Measurements from ENCODE around the gene FOXJ3. TPM values are rescaled to one million over a fixed set of nuclear protein-coding genes. Genes with fewer than 3 reads are reported as not detected.

FOXJ3 gene
- total and polyA plus RNA-seq, 2 of the 8 experiments (the other 6 are each of a cell fraction or from before 2014, with no cell fraction given): 48.6 to 51.9 TPM

- Histone ChIP-seq H3K36me3 (ENCODE audit: control insufficient read depth in 2 of 4, insufficient read depth in 4 of 4, low read length in 3 of 4) (peaks cover 0 to 24% (median 10%) of the 10 kb centered on the region in 4 experiments; a peak in 5 of 8 replicates), H3K23ac (ENCODE audit: insufficient read length) (no peak overlapping the region), H2AFZ (ENCODE audit: low read length) (no peak overlapping the region), H3K56ac (replicated peaks; ENCODE audit: insufficient read length, low read depth, low read length) (no peak overlapping the region), H4K91ac (replicated peaks; ENCODE audit: insufficient read length, low read length) (no peak overlapping the region), H2BK120ac (replicated peaks; ENCODE audit: low read depth, low read length) (no peak overlapping the region), H2AK5ac (ENCODE audit: low read depth, low read length) (no peak overlapping the region), H3K18ac (ENCODE audit: extremely low read depth, low read length) (no peak overlapping the region), H3K79me1 (ENCODE audit: low read depth, low read length) (0 out of 2 replicates have a peak, but pooled peaks cover under 1% of the 10 kb centered on the region), H3K4me3 (ENCODE audit: extremely low read depth in 1 of 4, insufficient read depth in 2 of 4, low read depth in 3 of 4, low read length in 4 of 4) (no peak overlapping the region), H3K9ac (replicated peaks in 1 of 4; ENCODE audit: extremely low read depth in 1 of 4, low read depth in 3 of 4, low read length in 3 of 4) (no peak overlapping the region), H2BK12ac (ENCODE audit: low read depth, low read length) (no peak overlapping the region), H4K8ac (ENCODE audit: extremely low read depth, insufficient read depth, low read length) (no peak overlapping the region), H3K14ac (ENCODE audit: insufficient read length) (no peak overlapping the region), H3K4me2 (ENCODE audit: insufficient read depth in 1 of 2, low read depth in 2 of 2, low read length in 2 of 2) (no peak overlapping the region), H3K4me1 (replicated peaks in 1 of 4; ENCODE audit: control insufficient read depth in 3 of 4, insufficient read depth in 4 of 4, low read length in 3 of 4) (no peaks in the 10 kb centered on the region), H2BK20ac (ENCODE audit: low read length) (no peak overlapping the region), H2BK5ac (ENCODE audit: low read depth, low read length) (no peak overlapping the region), H3K23me2 (ENCODE audit: low read depth, low read length) (no peaks in the 10 kb centered on the region; the same call in 1 of the 2 replicates), H3K79me2 (ENCODE audit: control insufficient read depth in 1 of 2, insufficient read depth in 2 of 2, low read length in 2 of 2) (no peaks in the 10 kb centered on the region), H3K4ac (replicated peaks; ENCODE audit: insufficient read length, low read depth, low read length) (no peak overlapping the region), H3K9me3 (ENCODE audit: insufficient read depth in 2 of 2, low read depth in 1 of 2, low read length in 1 of 2) (no peaks in the 10 kb centered on the region), H3K27ac (ENCODE audit: low read depth, low read length) (no peak overlapping the region), H3K27me3 (replicated peaks in 1 of 4; ENCODE audit: control insufficient read depth in 3 of 4, extremely low read depth in 1 of 4, insufficient read depth in 3 of 4, low read length in 3 of 4) (no peaks in the 10 kb centered on the region), H4K20me1 (replicated peaks in 1 of 2; ENCODE audit: control insufficient read depth in 1 of 2, insufficient read depth in 2 of 2, low read length in 2 of 2) (no peaks in the 10 kb centered on the region), H4K5ac (ENCODE audit: insufficient read length, low read depth, low read length) (no peak overlapping the region), H2BK15ac (ENCODE audit: low read length) (no peak overlapping the region)
- 95% methylated on average over 3 of the region's 3 CpGs; no CpG with 5 or more reads in 1 of the 2 experiments for WGBS, 2 experiments (ENCODE audit: extremely low coverage in 1 of 2, insufficient coverage in 1 of 2, insufficient read length in 1 of 2, insufficient replicate concordance in 2 of 2, low coverage in 1 of 2, low lambda C conversion rate in 2 of 2, missing lambda C conversion rate in 1 of 2)
- FAIRE-seq (no peak), DNase-seq (ENCODE audit: low read depth in 1 of 2, low spot score in 2 of 2) (no peak)
- CTCF ChIA-PET (ENCODE audit: partially characterized antibody): interaction anchor here (0.6 to 3.1 kb wide), 3 partner anchors 9 to 411 kb away, joined by 3 to 9 read pairs (median 3); no protein-coding TSS in a partner anchor
- no peak for TF ChIP-seq SP2 (IDR thresholded peaks at IDR 0.05; ENCODE audit: low read length)
- POLR2A ChIA-PET (ENCODE audit: partially characterized antibody): no interaction called here
Observed at GRCh38 chr1:42186152-42186551, 148.9 kb downstream of the FOXJ3 start.

Data from H1 (cell line).